Esophagus muscularis mucosa (tissue), 4 donors: ENCODE measurements around the gene SKOR2. TPM values are rescaled to one million over a fixed set of nuclear protein-coding genes. Genes with fewer than 3 reads are reported as not detected.
A peak's percentile ranks its signal among the peaks of the same experiment; 100 is the strongest.

Experiments
- DNase-seq: peaks from one replicate; pipeline ENCODE4 v3.0.0-alpha.2; 2017; ENCODE audit errors: extremely low spot score
- H3K27ac ChIP-seq, 4 donors: fragments of 200-600 bp; sonication (generic); replicated peaks in 1 of 4; 1 replicate in 3 of 4; 2 replicates in 1 of 4; pipeline ENCODE4 v1.5.1; 2016 to 2019; ENCODE audit warnings: mild to moderate bottlenecking in 1 of 4
- H3K27me3 ChIP-seq, 4 donors: fragments of 200-600 bp; sonication (generic); one replicate each; pipeline versions ENCODE4 v1.5.1 to v1.6.0; 2016 to 2019
- H3K36me3 ChIP-seq, 4 donors: fragments of 200-600 bp; sonication (generic); one replicate each; pipeline ENCODE4 v1.5.1; 2016 to 2019
- H3K4me1 ChIP-seq, 4 donors: fragments of 200-600 bp; sonication (generic); one replicate each; pipeline ENCODE4 v1.5.1; 2016 to 2019
- H3K4me3 ChIP-seq, 4 donors: fragments of 200-600 bp; sonication (generic); 1 replicate in 2 of 4; 2 replicates in 2 of 4; pipeline ENCODE4 v1.5.1; 2016 to 2019; ENCODE audit warnings: mild to moderate bottlenecking in 4 of 4, moderate library complexity in 1 of 4
- H3K9me3 ChIP-seq, 4 donors: fragments of 200-600 bp; sonication (generic); 1 replicate in 3 of 4; 2 replicates in 1 of 4; pipeline ENCODE4 v1.5.1; 2016 to 2019
- EP300 ChIP-seq: sonication (generic); formaldehyde crosslinking; IDR thresholded peaks from one replicate; pipeline ENCODE4 v1.6.1; 2017; ENCODE audit warnings: antibody characterized with exemption
- POLR2A ChIP-seq: fragments of 450-650 bp; IDR thresholded peaks from one replicate; pipeline ENCODE4 v1.6.1; 2017; ENCODE audit warnings: antibody characterized with exemption, moderate library complexity, mild to moderate bottlenecking, low read depth
- POLR2AphosphoS5 ChIP-seq, 2 donors: sonication (generic); formaldehyde crosslinking; IDR thresholded peaks; one replicate each; pipeline ENCODE4 v1.6.1; 2017; ENCODE audit warnings: antibody characterized with exemption in 2 of 2
- WGBS: methylation state at CpG from one replicate; pipeline ENCODE4 v1.1.5; 2018; 5-methylcytosine and 5-hydroxymethylcytosine counted together
- intact Hi-C: fragments of 100-400 bp; cut with DNase I; formaldehyde crosslinking; loops from one replicate; pipeline ENCODE4 v1.15.1; 2023
- total RNA-seq, 4 donors: library from RNA; depleted of rRNA; stranded (reverse); fragments of >200 nt; gene quantifications; one replicate each; pipeline versions ENCODE4 v1.1.0 to v1.2.1, GENCODE V29; 2016
- TF ChIP-seq, protein P1 (sequence below), 3 experiments: fragments of 200-600 bp in 2 of 3; fragments of 450-650 bp in 1 of 3; sonication (generic) in 2 of 3; IDR thresholded peaks; one replicate each; pipeline ENCODE4 v1.5.1; 2017 to 2019; ENCODE audit warnings: antibody characterized with exemption in 3 of 3, mild to moderate bottlenecking in 2 of 3, moderate library complexity in 1 of 3

Gene SKOR2
- total RNA-seq, 4 donors from 2014 or later = not detected

DNA sequence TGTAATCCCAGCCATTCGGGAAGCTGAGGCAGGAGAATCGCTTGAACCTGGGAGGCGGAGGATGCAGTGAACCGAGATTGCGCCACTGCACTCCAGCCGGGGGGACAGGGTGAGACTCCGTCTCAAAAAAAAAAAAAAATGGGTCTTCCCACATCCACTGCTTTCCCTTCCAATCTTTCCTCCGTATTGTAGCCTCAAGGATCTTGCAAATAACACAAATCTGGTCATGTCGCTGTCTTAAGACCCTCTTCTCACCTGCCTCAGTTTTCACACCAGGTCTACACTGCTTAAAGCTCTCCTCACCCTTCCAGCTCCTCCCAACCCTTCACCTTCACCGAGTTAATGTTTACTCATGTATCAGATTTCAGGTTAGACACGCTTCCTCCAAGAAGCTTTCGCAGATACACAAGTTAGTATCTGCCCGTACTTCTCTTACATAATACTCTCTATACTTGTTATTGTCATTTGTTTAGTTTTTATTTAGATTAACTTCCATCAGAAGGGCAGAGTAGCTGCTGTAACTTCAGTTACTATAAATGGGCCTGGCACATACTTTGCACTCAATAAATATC, 76.8 kb downstream of the SKOR2 start:
- Histone ChIP-seq H3K4me3 (peak overlapping the region; percentile 81 to 100 (median 96)), H3K36me3 (no peaks in the 10 kb centered on the region), H3K27ac (no peak overlapping the region), H3K4me1 (peaks cover 22 to 46% (median 35%) of the 10 kb centered on the region in 4 donors), H3K9me3 (no peaks in the 10 kb centered on the region), H3K27me3 (no peaks in the 10 kb centered on the region)
- DNase-seq = no peak
- 76% methylated on average over 13 of the region's 13 CpGs for WGBS
- TF ChIP-seq, protein P1, sequence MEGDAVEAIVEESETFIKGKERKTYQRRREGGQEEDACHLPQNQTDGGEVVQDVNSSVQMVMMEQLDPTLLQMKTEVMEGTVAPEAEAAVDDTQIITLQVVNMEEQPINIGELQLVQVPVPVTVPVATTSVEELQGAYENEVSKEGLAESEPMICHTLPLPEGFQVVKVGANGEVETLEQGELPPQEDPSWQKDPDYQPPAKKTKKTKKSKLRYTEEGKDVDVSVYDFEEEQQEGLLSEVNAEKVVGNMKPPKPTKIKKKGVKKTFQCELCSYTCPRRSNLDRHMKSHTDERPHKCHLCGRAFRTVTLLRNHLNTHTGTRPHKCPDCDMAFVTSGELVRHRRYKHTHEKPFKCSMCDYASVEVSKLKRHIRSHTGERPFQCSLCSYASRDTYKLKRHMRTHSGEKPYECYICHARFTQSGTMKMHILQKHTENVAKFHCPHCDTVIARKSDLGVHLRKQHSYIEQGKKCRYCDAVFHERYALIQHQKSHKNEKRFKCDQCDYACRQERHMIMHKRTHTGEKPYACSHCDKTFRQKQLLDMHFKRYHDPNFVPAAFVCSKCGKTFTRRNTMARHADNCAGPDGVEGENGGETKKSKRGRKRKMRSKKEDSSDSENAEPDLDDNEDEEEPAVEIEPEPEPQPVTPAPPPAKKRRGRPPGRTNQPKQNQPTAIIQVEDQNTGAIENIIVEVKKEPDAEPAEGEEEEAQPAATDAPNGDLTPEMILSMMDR (IDR thresholded peaks at IDR 0.05) = no peak
- TF ChIP-seq POLR2A = no peak
- no peak for TF ChIP-seq EP300
- TF ChIP-seq POLR2AphosphoS5 (IDR thresholded peaks at IDR 0.05) = no peak
- intact Hi-C loops = no loop called here

DNA sequence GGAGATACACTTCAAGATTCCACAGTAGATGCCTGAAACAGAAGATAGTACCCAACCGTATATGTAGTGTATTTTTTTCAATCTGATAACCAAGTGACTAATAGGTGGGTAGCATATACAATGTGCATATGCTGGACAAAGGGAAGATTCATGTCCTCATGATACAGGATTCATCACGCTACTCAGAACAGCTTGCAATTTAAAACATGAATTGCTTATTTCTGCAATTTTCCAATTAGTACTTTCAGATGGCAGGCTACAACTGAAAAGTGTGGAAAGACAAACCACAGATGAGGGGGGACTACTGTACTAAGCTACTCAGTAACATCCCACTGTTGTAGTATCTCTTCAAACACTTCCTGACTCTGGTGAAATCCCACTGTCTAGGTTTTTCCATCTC, 79.0 kb downstream of the SKOR2 start:
- WGBS = 80% methylated on average over 2 of the region's 2 CpGs
- Histone ChIP-seq H3K4me1 (peaks cover 22 to 46% (median 35%) of the 10 kb centered on the region in 4 donors), H3K27ac (no peak overlapping the region), H3K36me3 (no peaks in the 10 kb centered on the region), H3K4me3 (no peak overlapping the region), H3K9me3 (no peaks in the 10 kb centered on the region), H3K27me3 (no peaks in the 10 kb centered on the region)
- TF ChIP-seq EP300 (no peak), POLR2AphosphoS5 (IDR thresholded peaks at IDR 0.05) (no peak), POLR2A (no peak)
- TF ChIP-seq, protein P1 (IDR thresholded peaks at IDR 0.05) = no peak
- DNase-seq = no peak
- intact Hi-C loops = no loop called here

DNA sequence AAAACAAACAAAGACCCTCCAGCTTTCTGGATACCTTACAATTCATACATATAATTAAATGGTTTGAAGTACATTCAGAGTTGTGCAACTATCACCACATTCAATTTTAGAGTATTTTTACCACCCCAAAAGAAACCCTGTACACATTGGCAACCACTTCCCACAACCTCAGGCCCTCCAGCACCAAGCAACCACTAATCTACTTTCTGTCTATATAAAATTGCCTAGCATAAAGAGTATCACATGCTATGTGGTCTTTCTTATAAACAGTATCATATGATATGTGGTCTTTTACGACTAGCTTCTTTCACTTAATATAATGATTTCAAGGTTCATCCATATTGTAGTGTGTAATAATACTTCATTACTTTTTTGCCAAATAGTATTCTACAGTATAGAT, 82.5 kb downstream of the SKOR2 start:
- intact Hi-C loops = no loop called here
- H3K27me3 ChIP-seq = no peaks in the 10 kb centered on the region
- H3K36me3 ChIP-seq = no peaks in the 10 kb centered on the region
- WGBS = 84% methylated on average over 1 of the region's 1 CpG
- H3K27ac ChIP-seq = no peak overlapping the region
- peaks cover 10 to 38% (median 21%) of the 10 kb centered on the region in 4 donors for H3K4me1 ChIP-seq
- H3K4me3 ChIP-seq = no peak overlapping the region
- DNase-seq = no peak
- no peak for TF ChIP-seq POLR2A
- no peak for TF ChIP-seq EP300
- TF ChIP-seq POLR2AphosphoS5 (IDR thresholded peaks at IDR 0.05) = no peak
- TF ChIP-seq, protein P1 (IDR thresholded peaks at IDR 0.05) = no peak
- no peaks in the 10 kb centered on the region for H3K9me3 ChIP-seq

DNA sequence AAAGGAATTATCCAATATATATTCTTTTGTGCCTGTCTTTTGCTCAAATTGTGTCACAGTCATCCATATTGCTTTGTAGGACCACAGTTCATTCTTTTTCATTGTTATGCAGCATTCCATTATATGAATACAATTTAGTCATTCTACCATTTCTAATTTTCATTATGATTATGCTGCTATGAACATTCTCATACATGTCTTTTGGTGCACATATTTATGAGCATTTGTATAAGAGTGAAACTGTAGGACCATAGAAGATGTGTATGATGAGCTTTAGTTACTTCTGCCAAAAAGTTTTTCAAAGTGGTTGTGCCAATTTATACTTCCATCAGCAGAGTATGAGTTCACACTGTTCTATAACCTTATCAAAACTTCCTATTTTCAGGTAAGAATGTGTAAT, 83.0 kb downstream of the SKOR2 start:
- Histone ChIP-seq H3K36me3 (no peaks in the 10 kb centered on the region), H3K4me3 (no peak overlapping the region), H3K4me1 (peaks cover 8 to 34% (median 17%) of the 10 kb centered on the region in 4 donors), H3K27me3 (no peaks in the 10 kb centered on the region), H3K9me3 (no peaks in the 10 kb centered on the region), H3K27ac (no peak overlapping the region)
- TF ChIP-seq POLR2AphosphoS5 (IDR thresholded peaks at IDR 0.05) (no peak), EP300 (no peak), POLR2A (no peak)
- TF ChIP-seq, protein P1 (IDR thresholded peaks at IDR 0.05) = no peak
- intact Hi-C loops = no loop called here
- DNase-seq = no peak

DNA sequence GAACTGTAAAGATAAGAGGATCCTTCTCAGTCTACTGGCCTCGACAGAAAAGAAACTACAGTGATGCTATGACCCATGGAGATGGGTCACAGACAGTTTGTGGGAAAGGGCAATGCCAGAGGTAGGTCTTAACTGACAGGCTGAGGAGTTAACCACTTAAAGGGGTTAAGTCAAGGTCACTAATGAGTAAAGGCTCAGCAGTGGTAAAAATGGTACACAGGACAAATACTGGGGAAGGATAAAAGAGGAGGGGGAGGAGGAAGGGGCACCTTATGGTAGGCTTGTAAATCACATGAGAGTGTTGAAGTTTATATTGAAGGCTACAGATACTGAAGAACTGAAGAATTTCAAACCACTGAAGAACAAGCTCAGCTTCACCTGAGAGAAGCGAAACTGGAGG, 85.2 kb downstream of the SKOR2 start:
- no peak for DNase-seq
- Histone ChIP-seq H3K27me3 (no peaks in the 10 kb centered on the region), H3K27ac (no peak overlapping the region), H3K4me3 (no peak overlapping the region), H3K9me3 (no peaks in the 10 kb centered on the region), H3K4me1 (peaks cover 0 to 16% (median 7%) of the 10 kb centered on the region in 4 donors), H3K36me3 (no peaks in the 10 kb centered on the region)
- TF ChIP-seq, protein P1 (IDR thresholded peaks at IDR 0.05) = no peak
- TF ChIP-seq EP300 (no peak), POLR2A (no peak), POLR2AphosphoS5 (IDR thresholded peaks at IDR 0.05) (no peak)
- intact Hi-C loops = no loop called here
- 77% methylated on average over 2 of the region's 2 CpGs for WGBS
